GM12874 (cell line): ENCODE measurements around the gene MROH8.

Experiments used
- TF ChIP-seq, protein P1 (sequence below): IDR thresholded peaks from 2 replicates; pipeline ENCODE4 v1.5.1; 2011; ENCODE audit warnings: low read depth, mild to moderate bottlenecking, control low read depth, low read length, moderate library complexity; ENCODE audit not compliant: insufficient read depth

MROH8 gene

DNA sequence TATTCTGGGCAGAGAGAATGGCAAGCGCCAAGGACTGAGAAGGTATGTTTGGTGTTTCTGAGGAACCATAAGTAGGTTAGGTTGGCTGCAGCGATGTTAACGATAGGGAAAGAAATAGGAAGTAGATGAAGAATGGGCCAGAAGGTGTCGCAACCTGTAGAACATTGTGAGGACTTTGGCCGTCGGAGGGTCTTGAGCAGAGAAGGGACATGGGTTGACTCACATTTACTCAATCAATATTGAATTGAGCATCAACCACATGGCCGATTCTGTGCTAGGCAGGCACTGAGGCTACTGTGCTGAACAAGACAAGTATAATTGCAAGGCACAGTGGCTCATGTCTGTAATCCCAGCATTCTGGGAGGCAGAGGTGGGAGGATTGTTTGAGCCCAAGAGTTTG lies 27.1 kb downstream of the MROH8 start:
- TF ChIP-seq, protein P1, sequence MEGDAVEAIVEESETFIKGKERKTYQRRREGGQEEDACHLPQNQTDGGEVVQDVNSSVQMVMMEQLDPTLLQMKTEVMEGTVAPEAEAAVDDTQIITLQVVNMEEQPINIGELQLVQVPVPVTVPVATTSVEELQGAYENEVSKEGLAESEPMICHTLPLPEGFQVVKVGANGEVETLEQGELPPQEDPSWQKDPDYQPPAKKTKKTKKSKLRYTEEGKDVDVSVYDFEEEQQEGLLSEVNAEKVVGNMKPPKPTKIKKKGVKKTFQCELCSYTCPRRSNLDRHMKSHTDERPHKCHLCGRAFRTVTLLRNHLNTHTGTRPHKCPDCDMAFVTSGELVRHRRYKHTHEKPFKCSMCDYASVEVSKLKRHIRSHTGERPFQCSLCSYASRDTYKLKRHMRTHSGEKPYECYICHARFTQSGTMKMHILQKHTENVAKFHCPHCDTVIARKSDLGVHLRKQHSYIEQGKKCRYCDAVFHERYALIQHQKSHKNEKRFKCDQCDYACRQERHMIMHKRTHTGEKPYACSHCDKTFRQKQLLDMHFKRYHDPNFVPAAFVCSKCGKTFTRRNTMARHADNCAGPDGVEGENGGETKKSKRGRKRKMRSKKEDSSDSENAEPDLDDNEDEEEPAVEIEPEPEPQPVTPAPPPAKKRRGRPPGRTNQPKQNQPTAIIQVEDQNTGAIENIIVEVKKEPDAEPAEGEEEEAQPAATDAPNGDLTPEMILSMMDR, result no peak

DNA sequence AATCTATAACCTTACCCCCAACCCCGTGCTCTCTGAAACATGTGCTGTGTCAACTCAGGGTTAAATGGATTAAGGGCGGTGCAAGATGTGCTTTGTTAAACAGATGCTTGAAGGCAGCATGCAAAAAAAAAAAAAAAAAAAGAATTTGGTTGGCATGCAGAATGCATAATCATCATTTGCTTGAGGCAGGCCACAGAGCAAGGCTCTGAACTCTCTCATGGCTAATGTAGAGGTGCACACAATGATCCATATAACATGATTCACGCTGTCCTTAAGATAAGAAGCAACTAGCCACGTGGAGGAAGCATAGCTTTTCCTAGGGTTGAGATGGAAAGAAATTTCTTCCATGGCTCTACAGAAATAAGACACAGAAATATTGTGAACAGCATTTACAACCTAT lies 27.8 kb downstream of the MROH8 start:
- TF ChIP-seq, protein P1, result no peak

DNA sequence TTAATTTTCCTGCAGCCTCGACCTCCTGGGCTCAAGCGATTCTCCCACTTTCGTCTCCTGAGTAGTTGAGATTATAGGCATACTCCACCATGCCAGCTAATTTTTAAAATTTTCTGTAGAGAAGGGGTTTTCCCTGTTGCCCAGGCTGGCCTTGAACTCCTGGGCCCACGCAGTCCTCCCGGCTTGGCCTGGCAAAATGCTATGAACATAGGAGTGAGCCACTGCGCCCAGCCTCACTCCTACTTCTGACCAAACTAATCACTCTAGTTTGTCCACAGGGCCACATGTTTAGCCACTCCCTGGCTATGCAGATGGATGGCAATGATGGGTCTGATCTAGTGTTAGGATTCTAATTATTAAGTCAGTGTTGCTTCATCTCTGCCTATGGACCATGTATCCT lies 32.1 kb downstream of the MROH8 start:
- TF ChIP-seq, protein P1, result no peak

- TF ChIP-seq, protein P1, result no peak
Measured at GRCh38 chr20:37144856-37145404, 34.4 kb downstream of the MROH8 start.

DNA sequence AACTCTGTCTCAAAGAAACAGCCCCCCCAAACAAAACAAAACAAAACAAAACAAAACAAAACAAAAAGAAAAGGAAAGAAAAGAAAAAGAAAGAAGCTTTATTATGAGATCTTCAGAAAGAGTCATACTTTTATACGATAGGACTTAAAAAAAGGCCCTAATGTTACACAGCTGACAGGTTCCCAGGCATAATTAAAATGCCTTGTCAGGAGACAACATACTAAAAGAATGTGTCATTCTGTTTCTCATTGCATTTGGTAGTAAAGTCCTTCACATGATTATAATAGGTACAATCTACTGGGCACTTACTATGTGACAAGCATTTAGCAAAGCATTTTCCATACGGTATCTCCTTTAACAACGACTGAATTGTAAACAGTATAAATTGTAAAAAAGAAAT lies 36.6 kb downstream of the MROH8 start:
- TF ChIP-seq, protein P1, result no peak

DNA sequence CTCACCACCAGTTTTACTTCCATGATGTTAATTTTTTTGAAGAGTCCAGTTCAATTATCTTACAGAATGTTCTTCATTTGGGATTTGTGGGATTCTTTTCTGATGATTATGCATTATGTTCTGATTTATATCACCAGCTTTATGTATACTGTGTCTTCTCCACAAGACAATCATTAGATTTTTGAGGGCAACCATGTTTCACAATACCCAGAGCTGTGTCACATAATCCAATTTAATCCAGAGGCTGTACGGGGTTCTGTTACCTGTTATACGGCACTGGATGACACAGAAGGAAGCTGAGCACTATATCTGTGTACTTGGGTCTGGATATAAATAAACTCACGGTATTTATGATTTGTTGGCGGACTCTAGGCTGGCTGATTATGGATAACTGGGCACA lies 41.8 kb downstream of the MROH8 start:
- TF ChIP-seq, protein P1, result no peak

DNA sequence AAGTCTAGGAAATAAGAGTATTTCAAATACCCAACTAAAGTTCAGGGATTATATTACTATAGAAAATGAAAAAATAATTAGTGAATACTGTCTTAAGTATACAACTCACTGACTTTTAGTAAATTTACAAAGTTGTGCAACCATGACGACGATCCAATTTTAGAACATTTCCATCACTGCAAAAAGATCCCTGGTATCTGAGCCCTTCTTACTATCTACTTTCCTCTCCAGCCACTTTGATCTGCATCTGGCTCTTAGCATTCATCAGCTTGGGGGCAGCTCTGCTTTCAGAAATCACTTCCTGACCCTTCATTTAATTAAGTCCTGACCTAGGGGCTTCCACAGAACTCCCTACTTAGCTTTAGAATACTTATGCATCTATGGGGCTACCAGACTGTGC lies 45.4 kb downstream of the MROH8 start:
- TF ChIP-seq, protein P1, result no peak
